Kidney tubule cell (primary cell): ENCODE data around the gene NR1D1.

Experiments
- DNase-seq: peaks from one replicate; pipeline ENCODE4 v3.0.0-alpha.2; 2018; ENCODE audit warnings: low spot score

Gene NR1D1

DNA sequence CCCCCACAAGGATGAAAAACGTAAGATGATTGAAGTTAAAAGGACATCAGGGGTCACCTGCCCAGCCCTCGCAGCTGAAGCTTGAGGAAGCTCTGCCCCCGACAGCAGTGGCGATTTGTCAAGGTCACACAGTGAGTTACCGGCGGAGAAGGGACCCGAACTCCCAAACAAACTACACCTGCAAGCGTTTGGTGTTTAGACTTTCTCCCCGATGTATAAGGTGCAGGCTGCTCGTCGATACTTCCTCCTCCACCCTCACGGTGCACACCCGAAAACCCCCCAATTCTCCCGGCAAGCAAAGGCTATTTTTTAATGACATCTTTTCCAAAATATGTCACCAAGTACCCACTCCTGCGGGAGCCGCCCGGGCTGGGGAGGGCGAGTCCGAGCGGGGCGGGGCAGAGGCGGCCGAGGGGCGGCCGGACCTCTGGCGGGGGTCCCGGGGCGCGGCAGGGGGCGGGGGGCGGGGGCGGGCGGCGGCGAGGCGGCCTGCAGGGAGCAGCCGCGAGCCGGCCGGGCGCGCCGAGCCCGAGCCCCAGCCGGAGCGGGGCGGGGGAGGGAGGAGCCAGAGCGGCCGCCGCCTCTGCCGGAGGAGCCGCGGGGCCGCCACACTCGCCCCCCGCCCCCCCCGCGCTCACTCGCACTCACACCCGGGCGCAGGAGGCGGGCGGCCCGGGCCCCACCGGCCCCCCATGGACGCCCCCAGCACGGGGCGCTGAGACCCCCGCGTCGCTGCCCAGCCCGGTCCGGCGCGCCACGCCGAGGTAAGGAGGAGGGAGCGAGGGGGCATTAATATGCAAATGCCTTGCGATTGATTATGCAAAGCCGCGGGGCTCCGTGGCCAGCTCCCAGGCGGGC is 37.8 kb downstream of the NR1D1 start, which contains the start of gene THRA:
Gene THRA (plus strand): TSS at position 637 of the 858 bp plus-strand sequence. CDS start 11,524 bp downstream, outside the sequence.
- DNase-seq = peak; percentile 46

DNA sequence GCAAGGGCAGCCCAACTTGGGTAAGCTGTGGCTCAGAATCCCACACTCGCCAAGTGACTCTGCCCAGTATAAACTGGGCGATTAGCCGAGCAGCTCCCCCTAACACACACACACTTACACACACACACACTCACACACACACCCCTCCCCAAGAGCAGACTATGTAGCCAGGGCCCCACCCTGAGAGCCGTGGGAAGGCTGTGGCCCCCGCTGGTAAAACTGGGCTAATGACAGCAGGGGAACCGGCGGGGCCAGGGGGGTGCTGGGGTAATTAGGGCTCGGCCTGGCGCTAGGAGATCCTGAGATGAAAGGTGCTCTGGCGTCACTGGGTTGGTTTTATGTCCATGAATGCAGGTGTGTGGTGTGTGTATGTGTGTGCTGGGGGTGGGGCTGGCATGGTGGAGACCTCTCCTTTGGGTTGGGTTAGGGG is 38.8 kb downstream of the NR1D1 start:
- no peak for DNase-seq

GRCh38 chr17:40060887-40061608 is 39.3 kb downstream of the NR1D1 start:
- DNase-seq = no peak

DNA sequence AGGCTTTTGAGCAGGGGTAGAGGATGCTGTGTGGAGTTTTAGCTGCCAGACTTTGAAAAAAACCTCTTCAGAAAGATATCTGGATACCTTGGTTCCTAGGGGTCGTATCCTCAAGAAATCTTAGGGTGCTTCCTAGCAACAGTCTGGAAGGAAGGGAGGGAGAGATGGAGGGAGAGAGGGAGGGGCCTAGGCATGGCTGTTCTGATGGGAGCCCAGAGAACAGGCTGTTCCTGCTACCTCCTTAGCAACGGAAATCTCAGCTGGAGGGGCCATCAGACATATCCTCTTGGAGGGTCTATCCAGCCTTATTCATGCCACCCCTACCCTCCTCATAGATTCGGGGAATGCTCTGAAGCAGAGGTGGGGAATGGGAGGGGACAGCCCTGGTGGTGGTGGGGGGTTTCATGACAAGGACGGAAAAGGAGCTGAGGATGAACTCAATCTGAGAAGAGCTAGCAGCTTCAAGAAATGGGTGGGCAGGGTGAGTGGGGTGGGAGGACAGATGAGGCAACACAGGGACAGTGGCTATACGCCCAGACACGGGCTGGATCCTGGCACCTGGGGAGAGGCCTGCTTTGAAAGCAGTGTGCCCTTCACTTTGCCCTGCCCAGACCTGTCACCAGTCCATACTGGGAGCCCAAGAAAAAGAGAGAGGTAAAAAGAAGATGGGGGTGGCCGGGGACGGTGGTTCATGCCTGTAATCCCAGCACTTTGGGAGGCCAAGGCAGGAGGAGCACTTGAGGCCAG is 40.5 kb downstream of the NR1D1 start:
- no peak for DNase-seq

GRCh38 chr17:40058865-40059264 is 41.5 kb downstream of the NR1D1 start:
- no peak for DNase-seq

GRCh38 chr17:40058186-40058784 is 42.1 kb downstream of the NR1D1 start:
- DNase-seq = no peak

- no peak for DNase-seq
These were observed 43.9 kb downstream of the NR1D1 start for GRCh38 chr17:40056379-40057015.
